ENCODE data around the gene SEZ6L.

DNA sequence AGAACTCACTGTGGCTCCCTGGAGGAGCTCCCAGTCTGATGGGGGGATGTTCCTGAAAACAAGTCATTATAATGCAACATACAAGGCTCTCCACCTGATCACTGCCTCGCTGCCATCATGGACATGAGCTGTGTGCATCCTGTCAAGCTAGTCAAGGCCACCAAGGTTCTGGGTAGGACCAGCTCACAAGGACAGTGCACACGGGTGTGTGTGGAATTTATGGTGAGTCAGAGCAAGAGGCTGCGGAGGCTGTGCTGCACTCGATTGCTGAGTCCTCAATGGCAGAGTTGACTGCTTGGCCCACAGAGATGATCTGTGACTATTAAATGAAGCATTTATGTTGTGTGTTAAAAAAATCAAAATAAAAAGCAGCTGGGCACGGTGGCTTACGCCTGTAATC, 96.6 kb downstream of the SEZ6L start:
- TF ChIP-seq POLR2A (IDR thresholded peaks at IDR 0.05; ENCODE audit: low read depth, low read length), result no peak
- TF ChIP-seq POLR2AphosphoS5 (IDR thresholded peaks at IDR 0.05; ENCODE audit: low read depth, low read length), result no peak
- TF ChIP-seq TAF1 (IDR thresholded peaks at IDR 0.05; ENCODE audit: low read depth, low read length), result no peak
- no peak for TF ChIP-seq SPI1 (IDR thresholded peaks at IDR 0.05; ENCODE audit: low read depth, low read length)
- TF ChIP-seq POU2F2 (IDR thresholded peaks at IDR 0.05; ENCODE audit: low read depth, low read length), result no peak
